Ovary (tissue), 9 donors: ENCODE data around the gene PRMT3. TPM values are rescaled to one million over a fixed set of nuclear protein-coding genes. Genes with fewer than 3 reads are reported as not detected.

Experiments used
- DNase-seq, 5 donors: peaks; one replicate each; pipeline ENCODE4 v3.0.0-alpha.2; 2019 to 2020
- H3K27ac ChIP-seq, 2 donors: fragments of 200-600 bp; one replicate each; pipeline versions ENCODE4 v1.5.1 to v1.8.0; 2019 to 2022
- H3K27me3 ChIP-seq: fragments of 200-600 bp; one replicate; pipeline ENCODE4 v1.8.0; 2022
- H3K36me3 ChIP-seq: fragments of 200-600 bp; sonication (generic); one replicate; pipeline ENCODE4 v1.5.1; 2019
- H3K4me1 ChIP-seq: one replicate; pipeline ENCODE4 v1.8.1; 2013; ENCODE audit warnings: mild to moderate bottlenecking, moderate library complexity; ENCODE audit not compliant: insufficient read depth
- H3K4me3 ChIP-seq: fragments of 200-600 bp; sonication (generic); one replicate; pipeline ENCODE4 v1.5.1; 2017
- H3K9me3 ChIP-seq, 2 donors: fragments of 200-600 bp in 1 of 2; sonication (generic) in 1 of 2; one replicate each; pipeline versions ENCODE4 v1.5.1 to v1.8.1; 2013 to 2019; ENCODE audit warnings: mild to moderate bottlenecking in 1 of 2, moderate library complexity in 1 of 2
- CTCF ChIP-seq, 3 donors: fragments of 450-650 bp in 2 of 3; fragments of 200-600 bp in 1 of 3; IDR thresholded peaks; one replicate each; pipeline versions ENCODE4 v1.5.1 to v1.8.0; 2016 to 2022; ENCODE audit warnings: antibody characterized with exemption in 3 of 3, mild to moderate bottlenecking in 1 of 3
- EP300 ChIP-seq: sonication (generic); formaldehyde crosslinking; IDR thresholded peaks from one replicate; pipeline ENCODE4 v1.6.1; 2017; ENCODE audit warnings: antibody characterized with exemption
- POLR2A ChIP-seq: fragments of 450-650 bp; IDR thresholded peaks from one replicate; pipeline ENCODE4 v1.6.1; 2017; ENCODE audit warnings: antibody characterized with exemption, mild to moderate bottlenecking, moderate library complexity
- WGBS, 3 donors: extraction: QIAGEN DNeasy Blood & Tissue Kit in 1 of 3; methylation state at CpG; one replicate each; pipeline versions ENCODE4 v1.1.5 to v1.1.7; 2013 to 2017; 5-methylcytosine and 5-hydroxymethylcytosine counted together
- intact Hi-C, 4 donors: fragments of 100-400 bp; cut with DNase I; formaldehyde crosslinking; loops; one replicate each; pipeline versions ENCODE4 v1.11.0 to v1.15.1; 2022 to 2023
- polyA plus RNA-seq, 2 donors: library from polyadenylated mRNA; stranded (reverse); fragments of 200-250 nt in 1 of 2; fragments of 350-450 nt in 1 of 2; fragmentation: Illumina TruSeq in 1 of 2; extraction: RNeasy Lipid Tissue Mini Kit (QIAGEN cat#74804) in 1 of 2; gene quantifications; one replicate each; pipeline ENCODE4 v1.2.3, GENCODE V29; 2013 to 2014
- total RNA-seq, 7 donors: library from RNA; depleted of rRNA in 2 of 7; stranded (reverse); fragments of >200 nt in 2 of 7; fragmentation: NEBNext Ultra II Directional in 3 of 7; extraction: Animal tissue kit (Norgen Biotek cat#: 25700) in 3 of 7; gene quantifications; one replicate each; pipeline versions ENCODE4 v1.1.0 to v1.2.4, GENCODE V29; 2016 to 2023
- donor health status: DM: no; HTN: no; CAD: no; lungs with moderate emphysema.
- donor health status: DM: no; HTN: no; CAD: no.
- donor health status: Bipolar disorder and iron deficiency.
- donor health status: DM: yes; HTN: yes; CAD: no.
- donor health status: DM: no; HTN: no; CAD: no.
- donor health status: DM: yes; HTN: yes; CAD: no.

PRMT3 gene
- total and polyA plus RNA-seq, 9 donors, result 8.5 to 21.2 (median 14.8) TPM

- Histone ChIP-seq H3K27ac (no peak overlapping the region), H3K4me1 (peaks cover 4% of the 10 kb centered on the region), H3K4me3 (no peak overlapping the region), H3K9me3 (no peaks in the 10 kb centered on the region), H3K27me3 (no peaks in the 10 kb centered on the region), H3K36me3 (no peaks in the 10 kb centered on the region)
- TF ChIP-seq EP300, result no peak
- TF ChIP-seq CTCF (IDR thresholded peaks at IDR 0.05), result no peak
- TF ChIP-seq POLR2A, result no peak
- intact Hi-C loops, result no loop called here
- no peak for DNase-seq
- WGBS, 3 donors, result 63 to 66% (median 64%) methylated on average over 7 of the region's 7 CpGs
These were observed 26.9 kb upstream of the PRMT3 start for GRCh38 chr11:20360650-20361049.

GRCh38 chr11:20362481-20362880 is 25.0 kb upstream of the PRMT3 start:
- Histone ChIP-seq H3K9me3 (no peaks in the 10 kb centered on the region), H3K27ac (no peak overlapping the region), H3K4me3 (no peak overlapping the region), H3K27me3 (no peaks in the 10 kb centered on the region), H3K4me1 (peaks cover 4% of the 10 kb centered on the region), H3K36me3 (no peaks in the 10 kb centered on the region)
- DNase-seq, result no peak
- intact Hi-C loops, result no loop called here
- WGBS, 3 donors, result 0% methylated on average over 1 of the region's 1 CpG
- no peak for TF ChIP-seq POLR2A
- no peak for TF ChIP-seq CTCF (IDR thresholded peaks at IDR 0.05)
- TF ChIP-seq EP300, result no peak

- TF ChIP-seq EP300 (no peak), POLR2A (no peak), CTCF (IDR thresholded peaks at IDR 0.05) (no peak)
- Histone ChIP-seq H3K9me3 (no peaks in the 10 kb centered on the region), H3K4me1 (peaks cover 4% of the 10 kb centered on the region), H3K36me3 (no peaks in the 10 kb centered on the region), H3K4me3 (peak overlapping the region; percentile 74), H3K27me3 (no peaks in the 10 kb centered on the region), H3K27ac (peak overlapping the region in 1 of 2 donors; percentile 78)
- WGBS, 3 donors, result 78 to 98% (median 78%) methylated on average over 2 of the region's 2 CpGs
- intact Hi-C loops, result no loop called here
- DNase-seq, result no peak
These were observed 24.4 kb upstream of the PRMT3 start for GRCh38 chr11:20363149-20363499.

GRCh38 chr11:20363500-20364340 is 23.8 kb upstream of the PRMT3 start, which contains the start of gene HTATIP2:
HTATIP2 (plus strand) TSS chr11:20363714; CDS start chr11:20364238, 524 bp downstream.
- Histone ChIP-seq H3K27ac (peak within 1 kb of the TSS; percentile 71 to 78), H3K4me1 (peaks cover 4% of the 10 kb centered on the region), H3K36me3 (no peaks in the 10 kb centered on the region), H3K4me3 (peak within 1 kb of the TSS; percentile 74), H3K9me3 (no peaks in the 10 kb centered on the region), H3K27me3 (no peaks in the 10 kb centered on the region)
- intact Hi-C loops, result no loop called here
- peak; percentile 64 to 77 (median 69) for DNase-seq
- WGBS, 3 donors, result 2 to 5% (median 3%) methylated on average over 39 to 68 of the region's 68 CpGs
- TF ChIP-seq CTCF (IDR thresholded peaks at IDR 0.05), result no peak
- no peak for TF ChIP-seq EP300
- no peak for TF ChIP-seq POLR2A
